Stimulated activated CD4-positive, alpha-beta T cell treated with anti-CD3 and anti-CD28 coated beads, Interleukin-4, amount 100 ng/mL, for 4 hours (primary cell): Measurements from ENCODE around the gene C19orf85.
"Not testable (repeated sequence)": the region's sequence is repeated elsewhere in the genome, so short reads cannot be mapped to it uniquely, and the experiment has no call there.

Experiments used
- DNase-seq, 2 experiments: peaks; one replicate each; pipeline ENCODE4 v3.0.0-alpha.2; 2020

C19orf85 gene

GRCh38 chr19:55455576-55456235 lies 8.8 kb downstream of the C19orf85 start:
- no peak for DNase-seq

- peak; percentile 33 to 39 for DNase-seq
These were observed 9.7 kb downstream of the C19orf85 start for GRCh38 chr19:55454787-55455243.

DNA sequence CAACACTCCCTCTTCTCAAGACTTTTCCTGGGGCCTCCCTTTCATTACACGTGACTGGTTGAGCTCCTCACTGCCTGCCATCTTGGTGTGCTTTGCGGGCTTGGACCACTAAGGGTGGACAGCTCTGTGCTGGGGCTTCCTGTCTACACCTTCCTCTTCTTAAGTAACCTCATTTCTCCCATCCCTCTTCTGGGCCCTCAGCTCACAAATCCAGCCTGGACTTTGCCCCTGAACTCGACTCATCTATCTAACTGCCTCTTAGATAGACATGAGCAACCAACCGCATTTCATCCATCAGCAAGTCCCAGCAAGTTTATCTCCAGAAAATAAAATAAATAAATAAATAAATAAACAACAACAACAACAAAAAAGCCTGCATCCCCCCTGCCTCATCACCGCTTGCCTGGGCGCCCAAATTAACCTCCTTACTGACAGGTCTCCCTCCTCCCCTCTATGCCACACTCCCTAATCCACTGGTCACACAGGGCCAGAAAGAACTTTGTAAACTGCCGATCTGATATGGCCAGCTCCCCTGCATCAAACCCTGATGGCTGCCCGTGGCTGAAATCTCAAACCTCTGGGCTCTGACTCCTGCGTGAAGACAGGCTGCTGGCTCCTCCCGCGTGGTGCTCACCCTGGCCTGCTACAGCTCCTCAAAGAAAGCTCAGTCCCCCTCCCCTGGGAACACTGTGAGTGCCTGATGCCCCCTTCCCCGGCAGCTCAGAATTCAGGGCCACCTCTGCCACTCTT lies 10.9 kb downstream of the C19orf85 start:
- no peak for DNase-seq

GRCh38 chr19:55452749-55453346 lies 11.7 kb downstream of the C19orf85 start:
- DNase-seq, result peak in 1 of 2 experiments; percentile 20

DNA sequence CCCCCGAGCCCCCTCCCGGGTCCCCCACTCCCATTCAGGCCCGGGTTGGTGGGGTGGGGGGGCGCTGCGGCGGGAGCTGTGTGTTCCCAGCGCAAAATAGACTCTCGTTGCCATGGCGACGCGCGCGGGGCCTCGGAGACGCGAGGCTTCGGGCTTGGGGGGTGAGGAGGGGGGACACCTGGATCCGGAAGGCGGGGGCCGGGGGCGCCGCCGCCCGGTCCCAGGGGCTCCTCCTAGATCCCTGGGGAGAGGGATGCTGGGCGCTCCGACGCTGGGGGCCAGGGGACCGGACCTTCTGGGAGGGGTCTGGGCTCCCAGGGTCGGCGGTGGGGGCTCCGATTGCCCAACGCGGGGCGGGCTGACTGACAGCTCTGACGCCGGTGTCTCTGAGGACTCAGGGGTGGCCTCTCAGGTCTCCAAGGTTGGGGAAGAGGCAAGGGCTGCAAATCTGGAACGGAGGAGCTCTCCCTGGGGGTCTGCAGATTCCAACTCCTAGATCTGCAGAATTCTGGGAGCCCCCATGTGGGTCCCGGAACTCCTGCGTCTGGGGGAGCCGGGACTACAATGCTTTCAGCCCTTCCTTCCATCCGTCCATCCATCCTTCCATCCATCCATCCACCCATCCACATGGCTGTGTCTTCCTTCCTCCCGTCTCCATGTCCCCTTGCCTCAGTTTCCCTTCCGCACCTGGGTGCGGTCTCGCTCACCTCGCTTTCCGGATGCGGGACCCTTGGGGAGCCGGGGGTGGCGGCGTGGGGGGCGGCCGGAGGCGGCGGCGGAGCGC lies 12.4 kb downstream of the C19orf85 start:
- DNase-seq, result no peak

DNA sequence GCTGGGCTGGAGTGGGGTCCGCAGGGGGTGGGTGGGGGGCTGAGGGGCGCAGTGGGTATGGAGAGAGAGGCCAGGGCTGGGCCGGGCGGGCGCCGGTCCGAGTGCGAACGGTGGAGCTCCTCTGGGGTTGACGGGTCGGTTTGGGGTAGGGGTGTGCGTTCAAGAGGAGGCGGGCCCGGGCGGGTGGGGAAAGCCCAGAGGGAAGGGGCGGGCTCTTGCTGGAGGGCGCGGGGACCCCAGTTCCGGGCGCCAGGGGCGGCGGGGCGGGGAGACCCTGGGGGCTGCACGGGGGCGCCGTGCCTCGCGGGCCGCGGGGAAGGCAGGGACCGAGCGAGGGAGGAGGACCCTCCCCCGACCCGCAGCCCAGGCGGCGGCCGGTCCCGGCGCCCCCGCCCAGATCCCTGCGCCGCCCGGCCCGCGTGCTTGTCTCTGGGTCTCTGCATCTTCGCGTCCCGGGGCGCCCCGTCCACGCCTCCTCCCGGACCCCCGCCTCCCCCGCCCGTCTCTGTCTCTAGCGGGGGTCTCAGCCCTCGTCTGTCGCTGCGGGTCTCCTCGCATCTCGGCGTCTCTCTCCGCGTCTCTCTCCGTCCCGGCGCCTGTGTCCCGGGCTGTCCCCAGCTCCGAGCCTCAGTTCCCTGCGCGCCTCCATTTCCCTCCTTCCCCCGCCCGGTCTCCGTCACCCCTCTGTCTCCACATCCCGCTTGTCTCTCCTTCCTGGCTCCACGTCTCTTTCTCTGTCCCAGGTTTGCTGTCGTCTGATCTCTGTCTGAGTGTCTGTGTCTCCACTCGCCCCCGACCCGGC lies 13.2 kb downstream of the C19orf85 start:
- DNase-seq, result no peak

DNA sequence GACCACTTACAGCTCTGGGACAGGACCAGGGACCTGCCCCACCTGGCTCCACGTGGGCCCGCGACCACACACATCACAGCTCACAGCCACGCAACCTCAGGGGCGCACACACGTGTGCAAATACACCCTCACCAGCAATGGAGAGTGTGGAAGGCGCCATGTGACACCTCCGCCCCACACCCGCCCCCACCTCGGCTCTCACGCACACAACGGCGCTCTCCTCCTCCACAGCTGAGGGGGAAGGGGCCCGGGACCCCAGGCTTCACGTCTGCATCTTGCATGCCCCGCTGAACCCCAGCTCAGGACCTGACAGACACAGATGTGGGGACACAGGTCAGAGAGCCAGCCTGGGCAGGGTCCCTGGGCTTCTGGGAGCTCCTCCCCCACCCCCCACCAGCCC lies 15.1 kb downstream of the C19orf85 start:
- DNase-seq, result no peak

GRCh38 chr19:55448175-55448490 lies 16.4 kb downstream of the C19orf85 start:
- DNase-seq, result not testable (repeated sequence)

- no peak for DNase-seq
These were observed 17.0 kb downstream of the C19orf85 start for GRCh38 chr19:55447421-55448174.

DNA sequence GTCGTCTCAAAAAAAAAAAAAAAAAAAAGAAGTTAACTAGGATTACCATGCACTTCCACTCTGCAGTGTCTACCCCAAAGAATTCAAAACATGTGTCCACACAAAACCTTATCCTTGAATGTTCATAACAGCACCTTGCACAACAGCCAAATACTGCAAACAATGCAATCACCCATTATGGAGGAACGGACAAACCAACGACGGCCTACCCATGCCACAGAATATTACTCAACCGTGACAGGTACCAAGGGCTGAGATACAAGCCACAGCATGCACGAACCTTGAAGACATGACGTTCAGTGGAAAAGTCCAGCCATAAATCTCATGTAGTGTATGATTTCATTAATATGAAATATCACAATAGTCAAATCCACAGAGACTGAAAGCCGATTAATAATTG lies 18.5 kb downstream of the C19orf85 start:
- DNase-seq, result no peak

DNA sequence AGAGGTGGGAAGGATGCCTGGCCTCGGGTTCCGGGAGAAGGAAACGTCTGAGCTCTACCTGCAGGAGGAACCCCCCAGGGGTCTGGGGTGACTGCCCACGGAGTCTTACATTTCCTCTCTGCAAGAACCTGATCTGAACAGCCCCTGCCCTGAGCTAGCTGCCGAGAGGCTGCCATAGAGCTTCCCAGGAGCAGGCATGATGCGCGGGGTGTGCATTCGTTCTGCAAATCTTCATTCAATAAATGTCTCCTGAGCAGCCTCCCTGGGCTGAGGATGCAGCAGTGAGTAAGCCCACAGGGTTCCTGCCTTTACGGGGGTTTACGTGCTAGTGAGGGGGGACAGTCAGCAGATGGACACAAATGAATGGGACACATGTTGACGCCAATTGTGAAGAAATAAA lies 19.9 kb downstream of the C19orf85 start:
- no peak for DNase-seq

DNA sequence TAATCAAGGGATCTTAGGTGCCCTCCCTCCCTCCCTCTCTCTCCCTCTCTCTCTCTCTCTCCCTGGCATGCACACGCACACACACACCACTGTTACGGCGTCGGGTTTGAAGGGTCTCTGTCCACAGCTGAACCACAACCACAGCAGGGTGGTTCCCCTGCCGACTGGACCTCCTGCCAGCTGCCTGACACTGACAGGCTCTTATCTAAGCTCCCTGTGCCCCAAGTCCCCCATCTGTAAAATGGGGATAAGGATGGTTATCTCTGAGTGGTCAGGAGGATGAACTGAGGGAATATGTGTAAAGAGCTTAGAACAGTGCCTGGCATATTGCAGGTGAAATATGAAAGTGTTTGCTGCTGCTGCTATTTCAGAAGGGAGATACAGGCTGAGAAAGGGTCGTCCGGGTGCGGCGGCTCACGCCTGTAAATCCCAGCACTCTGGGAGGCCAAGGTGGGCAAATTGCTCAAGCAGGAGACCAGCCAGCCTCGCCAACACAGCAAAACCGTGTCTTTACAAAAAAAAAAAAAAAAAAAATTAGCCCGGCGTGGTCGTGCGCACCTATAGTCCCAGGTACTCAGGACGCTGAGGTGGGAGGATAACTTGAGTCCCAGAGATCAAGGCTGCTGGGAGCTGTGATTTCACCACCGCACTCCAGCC lies 20.6 kb downstream of the C19orf85 start:
- DNase-seq, result no peak

- no peak for DNase-seq
These were observed 21.3 kb downstream of the C19orf85 start, which contains the start of gene SHISA7 for GRCh38 chr19:55443045-55443823. SHISA7 (minus strand) TSS chr19:55443300; CDS start chr19:55442863, 437 bp downstream.

DNA sequence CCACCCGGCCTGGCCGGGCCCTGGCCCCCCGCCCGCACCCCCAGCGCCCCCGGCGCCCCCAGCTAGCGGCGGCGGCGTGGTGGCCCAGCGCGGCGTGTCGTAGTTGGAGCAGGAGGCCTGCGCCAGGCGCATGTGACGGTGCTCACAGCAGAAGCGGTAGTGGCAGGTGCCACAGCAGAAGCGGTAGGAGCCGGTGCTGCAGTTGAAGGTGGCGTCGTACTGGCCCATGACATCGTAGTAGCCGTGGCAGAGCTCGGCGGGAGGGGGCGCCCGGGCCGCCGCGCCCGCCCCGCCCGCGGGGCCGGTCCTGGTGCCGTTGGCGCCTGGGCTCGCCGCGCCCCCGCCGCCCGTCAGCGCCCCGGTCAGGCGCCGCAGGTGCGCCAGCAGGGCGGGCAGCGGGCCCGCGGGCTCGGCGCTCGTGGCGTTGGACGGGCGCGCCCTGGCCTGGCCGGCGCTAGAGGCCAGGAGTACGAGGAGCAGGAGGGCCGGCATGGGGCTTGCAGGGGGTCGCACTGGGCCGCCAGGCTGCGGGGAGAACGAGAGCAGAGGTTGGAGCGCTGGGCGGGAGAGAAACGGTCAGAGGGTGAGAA lies 22.1 kb downstream of the C19orf85 start:
- DNase-seq, result no peak

DNA sequence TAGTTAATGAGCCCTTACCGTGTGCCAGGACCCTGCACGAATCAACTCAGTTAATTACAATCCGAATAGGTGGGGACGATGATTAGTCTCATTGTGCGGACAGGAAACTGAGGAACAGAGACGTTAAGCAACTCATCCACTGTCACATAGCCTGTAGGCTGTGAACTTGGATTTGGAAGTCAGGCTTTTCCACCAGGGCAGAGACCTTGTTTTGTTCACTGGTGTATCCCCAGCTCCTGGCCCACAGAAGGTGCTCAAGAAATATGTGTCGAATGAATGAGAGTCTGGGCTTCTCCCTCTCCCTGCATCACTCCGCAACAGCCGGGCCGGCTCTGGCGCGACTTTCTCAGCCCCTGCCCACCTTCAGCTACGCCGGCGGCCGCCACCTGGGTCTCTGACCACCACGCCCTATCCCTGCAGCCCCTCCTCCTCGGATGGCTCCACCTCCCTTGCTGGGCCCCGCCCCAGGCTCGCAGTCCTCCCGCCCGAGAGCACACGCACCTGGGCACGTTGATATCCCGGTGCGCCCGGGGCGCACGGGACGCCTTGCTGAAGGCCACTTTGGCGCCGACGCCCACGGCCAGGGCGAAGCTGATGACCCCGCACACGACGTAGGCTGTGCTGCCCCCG lies 22.7 kb downstream of the C19orf85 start:
- DNase-seq, result no peak

DNA sequence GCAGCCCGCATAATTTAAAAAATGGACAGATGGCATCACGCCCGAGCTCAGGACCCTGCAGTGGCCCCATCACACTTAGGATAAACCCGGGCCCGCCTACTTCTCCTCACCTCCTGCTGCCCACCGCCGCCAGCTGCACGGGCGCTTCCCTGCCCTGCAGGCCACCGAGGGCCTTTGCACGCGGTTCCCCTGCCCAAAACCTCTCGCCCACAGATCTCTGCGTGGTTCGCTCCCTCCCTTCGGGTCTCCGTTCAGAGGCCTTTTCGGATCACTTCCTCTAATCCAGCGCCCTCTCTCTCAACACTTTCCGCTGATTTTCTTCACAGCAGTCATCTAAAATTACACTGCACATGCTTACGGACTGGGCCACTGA lies 23.2 kb downstream of the C19orf85 start:
- no peak for DNase-seq

DNA sequence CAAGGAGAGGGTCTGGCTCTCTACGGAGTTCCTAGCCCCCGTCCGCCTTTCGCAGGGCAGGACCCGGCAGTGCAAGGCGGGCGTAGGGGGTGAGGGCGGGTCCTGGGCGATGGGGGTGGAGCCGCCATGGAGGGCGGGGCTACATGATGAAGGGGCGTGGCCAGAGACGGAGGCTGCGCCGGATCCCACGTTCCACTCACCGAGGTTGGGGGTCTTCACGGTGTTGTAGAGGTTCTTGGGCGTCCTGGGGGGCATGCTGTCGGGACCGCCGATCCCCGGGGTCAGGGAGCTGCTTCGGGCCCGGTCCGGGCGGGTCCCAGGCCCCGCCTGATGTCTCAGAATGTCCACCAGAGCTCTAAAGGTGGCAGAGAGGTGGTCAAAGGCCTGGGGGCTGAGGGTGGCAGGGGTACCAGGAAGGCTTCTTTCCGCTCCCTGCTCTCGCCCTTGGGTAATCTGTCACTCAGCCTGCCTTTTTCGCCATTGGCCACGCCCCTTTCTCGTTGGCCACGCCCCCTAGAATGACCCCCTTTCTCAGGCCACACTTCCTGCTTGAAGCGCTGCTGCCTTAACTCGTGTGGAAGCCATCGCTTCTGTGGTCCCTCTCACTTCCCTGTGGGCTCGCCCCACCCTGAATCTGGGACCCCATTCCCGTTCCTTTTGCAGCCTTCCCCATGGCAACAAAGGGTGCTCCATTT lies 24.0 kb downstream of the C19orf85 start:
- DNase-seq, result no peak

GRCh38 chr19:55439052-55439451 lies 25.5 kb downstream of the C19orf85 start:
- no peak for DNase-seq

- no peak for DNase-seq
These were observed 27.1 kb downstream of the C19orf85 start for GRCh38 chr19:55437410-55437809.
